Prostate gland (tissue), 2 donors: ENCODE data around the gene POU2F1. TPM values are rescaled to one million over a fixed set of nuclear protein-coding genes. Genes with fewer than 3 reads are reported as not detected.

ENCODE experiments used
- DNase-seq: peaks from one replicate; pipeline ENCODE4 v3.0.0-alpha.2; 2019; ENCODE audit warnings: low spot score
- H3K27ac ChIP-seq, 2 donors: fragments of 200-600 bp; sonication (generic); 2 replicates each; pipeline ENCODE4 v1.5.1; 2017 to 2019
- H3K27me3 ChIP-seq: fragments of 200-600 bp; sonication (generic); replicated peaks from 2 replicates; pipeline ENCODE4 v1.5.1; 2019; ENCODE audit not compliant: insufficient read depth
- H3K36me3 ChIP-seq, 2 donors: fragments of 200-600 bp; sonication (generic); 1 replicate in 1 of 2; 2 replicates in 1 of 2; pipeline versions ENCODE4 v1.5.1 to v1.8.1; 2017 to 2019
- H3K4me1 ChIP-seq: fragments of 200-600 bp; sonication (generic); replicated peaks from 2 replicates; pipeline ENCODE4 v1.5.1; 2019
- H3K4me3 ChIP-seq, 2 donors: fragments of 200-600 bp; sonication (generic); 2 replicates each; pipeline ENCODE4 v1.5.1; 2017 to 2019
- H3K9me3 ChIP-seq: fragments of 200-600 bp; sonication (generic); 2 replicates; pipeline ENCODE4 v1.5.1; 2017
- CTCF ChIP-seq, 4 experiments: fragments of 200-600 bp in 2 of 4; fragments of 450-650 bp in 2 of 4; sonication (generic) in 2 of 4; IDR thresholded peaks; 1 replicate in 3 of 4; 2 replicates in 1 of 4; pipeline ENCODE4 v1.5.1; 2016 to 2019; ENCODE audit warnings: antibody characterized with exemption in 4 of 4, mild to moderate bottlenecking in 2 of 4, moderate library complexity in 2 of 4
- POLR2A ChIP-seq: fragments of 450-650 bp; IDR thresholded peaks from one replicate; pipeline ENCODE4 v1.6.1; 2016; ENCODE audit warnings: antibody characterized with exemption, mild to moderate bottlenecking
- POLR2AphosphoS5 ChIP-seq: sonication (generic); formaldehyde crosslinking; IDR thresholded peaks from one replicate; pipeline ENCODE4 v1.6.1; 2017; ENCODE audit warnings: antibody characterized with exemption
- whole genome bisulfite sequencing: methylation state at CpG from one replicate; pipeline ENCODE4 v1.1.5; 2018; 5-methylcytosine and 5-hydroxymethylcytosine counted together
- intact Hi-C: fragments of 100-400 bp; cut with DNase I; formaldehyde crosslinking; loops from one replicate; pipeline ENCODE4 v1.14.2; 2022
- total RNA-seq, 2 donors: library from RNA; depleted of rRNA; stranded (reverse); fragments of >200 nt; gene quantifications; one replicate each; pipeline ENCODE4 v1.1.0, GENCODE V29; 2016

The POU2F1 gene
- total RNA-seq, 2 donors from 2014 or later, result 10.9 to 26.6 TPM

GRCh38 chr1:167249702-167250101 is 29.0 kb downstream of the POU2F1 start:
- intact Hi-C loops, result no loop called here
- H3K4me1 ChIP-seq, result no peaks in the 10 kb centered on the region
- H3K4me3 ChIP-seq, result no peak overlapping the region
- no peaks in the 10 kb centered on the region for H3K27me3 ChIP-seq
- H3K36me3 ChIP-seq, result no peaks in the 10 kb centered on the region
- DNase-seq, result no peak
- H3K27ac ChIP-seq, result no peak overlapping the region
- 83% methylated on average over 1 of the region's 1 CpG for WGBS
- no peaks in the 10 kb centered on the region for H3K9me3 ChIP-seq
- TF ChIP-seq CTCF (IDR thresholded peaks at IDR 0.05), result no peak
- no peak for TF ChIP-seq POLR2A
- no peak for TF ChIP-seq POLR2AphosphoS5

- no peak for TF ChIP-seq CTCF (IDR thresholded peaks at IDR 0.05)
- TF ChIP-seq POLR2AphosphoS5, result no peak
- no peak for TF ChIP-seq POLR2A
- Histone ChIP-seq H3K36me3 (no peaks in the 10 kb centered on the region), H3K4me1 (no peaks in the 10 kb centered on the region), H3K9me3 (no peaks in the 10 kb centered on the region), H3K4me3 (no peak overlapping the region), H3K27me3 (no peaks in the 10 kb centered on the region), H3K27ac (no peak overlapping the region)
- no peak for DNase-seq
- intact Hi-C loops, result no loop called here
Observed at GRCh38 chr1:167250482-167250881, 29.8 kb downstream of the POU2F1 start.

GRCh38 chr1:167251472-167251871 is 30.8 kb downstream of the POU2F1 start:
- TF ChIP-seq POLR2A, result no peak
- TF ChIP-seq POLR2AphosphoS5, result no peak
- TF ChIP-seq CTCF (IDR thresholded peaks at IDR 0.05), result no peak
- no peaks in the 10 kb centered on the region for H3K27me3 ChIP-seq
- no peak for DNase-seq
- no peak overlapping the region for H3K4me3 ChIP-seq
- no peaks in the 10 kb centered on the region for H3K9me3 ChIP-seq
- H3K36me3 ChIP-seq, result no peaks in the 10 kb centered on the region
- WGBS, result 90% methylated on average over 4 of the region's 4 CpGs
- no peaks in the 10 kb centered on the region for H3K4me1 ChIP-seq
- intact Hi-C loops, result no loop called here
- H3K27ac ChIP-seq, result no peak overlapping the region

DNA sequence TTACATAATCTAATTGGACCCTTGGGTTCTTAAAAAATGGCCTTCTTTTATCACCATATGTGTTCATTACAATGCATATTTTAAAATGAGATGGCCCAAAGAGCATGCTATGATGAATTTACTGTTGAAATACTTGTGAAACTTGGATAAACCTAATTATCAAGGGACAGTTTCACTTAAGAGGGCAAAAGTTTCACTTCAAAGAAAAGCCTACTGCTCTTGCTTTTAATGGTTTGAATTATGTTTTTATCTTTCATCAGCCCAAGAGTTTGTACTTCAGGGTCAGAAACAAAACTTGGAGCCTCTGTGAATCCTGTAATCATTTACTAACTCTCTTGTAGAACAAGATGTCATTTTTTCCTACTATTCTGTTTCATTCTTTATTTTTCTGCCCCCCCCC is 32.3 kb downstream of the POU2F1 start:
- Histone ChIP-seq H3K9me3 (no peaks in the 10 kb centered on the region), H3K4me3 (no peak overlapping the region), H3K27me3 (no peaks in the 10 kb centered on the region), H3K4me1 (no peaks in the 10 kb centered on the region), H3K27ac (no peak overlapping the region), H3K36me3 (no peaks in the 10 kb centered on the region)
- intact Hi-C loops, result no loop called here
- no peak for TF ChIP-seq CTCF (IDR thresholded peaks at IDR 0.05)
- no peak for TF ChIP-seq POLR2A
- no peak for TF ChIP-seq POLR2AphosphoS5
- DNase-seq, result no peak

GRCh38 chr1:167258858-167259257 is 38.2 kb downstream of the POU2F1 start:
- H3K9me3 ChIP-seq, result no peaks in the 10 kb centered on the region
- intact Hi-C loops, result no loop called here
- no peaks in the 10 kb centered on the region for H3K27me3 ChIP-seq
- no peak for DNase-seq
- TF ChIP-seq POLR2AphosphoS5, result no peak
- TF ChIP-seq POLR2A, result no peak
- TF ChIP-seq CTCF (IDR thresholded peaks at IDR 0.05), result no peak
- H3K4me1 ChIP-seq, result no peaks in the 10 kb centered on the region
- 24% methylated on average over 5 of the region's 5 CpGs for WGBS
- no peak overlapping the region for H3K27ac ChIP-seq
- no peak overlapping the region for H3K4me3 ChIP-seq
- no peaks in the 10 kb centered on the region for H3K36me3 ChIP-seq
